Bronchial epithelial cell (primary cell): ENCODE data around the gene RUNX1. TPM values are rescaled to one million over a fixed set of nuclear protein-coding genes. Genes with fewer than 3 reads are reported as not detected.

Source experiments
- DNase-seq: peaks from one replicate; pipeline ENCODE4 v3.0.0-alpha.2; 2010; ENCODE audit warnings: low read depth
- FAIRE-seq: peaks from 2 replicates; lab custom pipeline; 2011; peaks lifted over from hg19 to GRCh38; lab: Jason Lieb, UNC
- H3K27me3 ChIP-seq: 2 replicates; pipeline ENCODE4 v1.5.1; 2011; ENCODE audit warnings: low read length; ENCODE audit not compliant: control insufficient read depth, insufficient read depth
- H3K36me3 ChIP-seq: 2 replicates; pipeline ENCODE4 v1.5.1; 2011; ENCODE audit warnings: low read length; ENCODE audit not compliant: control insufficient read depth, insufficient read depth
- H3K4me3 ChIP-seq: 2 replicates; pipeline ENCODE4 v1.5.1; 2011; ENCODE audit warnings: mild to moderate bottlenecking, low read depth, low read length, control low read depth
- CTCF ChIP-seq: IDR thresholded peaks from 2 replicates; pipeline ENCODE4 v1.5.1; 2011; ENCODE audit warnings: mild to moderate bottlenecking, moderate library complexity, low read length, control low read depth, inconsistent platforms; ENCODE audit not compliant: insufficient read depth, severe bottlenecking
- total RNA-seq: library from RNA; depleted of rRNA; stranded (reverse); fragments of >200 nt; gene quantifications from 2 replicates; pipeline ENCODE4 v1.2.1, GENCODE V29; 2014

RUNX1 gene
- total RNA-seq: 10.4 and 11.8 TPM in 2 replicates

GRCh38 chr21:35048706-35049617, at the start of gene RUNX1:
RUNX1 (minus strand) TSS chr21:35049302.
- DNase-seq: peak; percentile 79
- Histone ChIP-seq H3K27me3 (no peaks in the 10 kb centered on the region), H3K36me3 (no peaks in the 10 kb centered on the region), H3K4me3 (no peak within 1 kb of the TSS)
- no peak for TF ChIP-seq CTCF
- FAIRE-seq: no peak

- TF ChIP-seq CTCF: no peak
- DNase-seq (no peak), FAIRE-seq (no peak)
- no peaks in the 10 kb centered on the region for H3K36me3 ChIP-seq
- H3K4me3 ChIP-seq: no peak overlapping the region
- no peaks in the 10 kb centered on the region for H3K27me3 ChIP-seq
Measured at GRCh38 chr21:35097525-35097924, 48.4 kb upstream of the RUNX1 start.

DNA sequence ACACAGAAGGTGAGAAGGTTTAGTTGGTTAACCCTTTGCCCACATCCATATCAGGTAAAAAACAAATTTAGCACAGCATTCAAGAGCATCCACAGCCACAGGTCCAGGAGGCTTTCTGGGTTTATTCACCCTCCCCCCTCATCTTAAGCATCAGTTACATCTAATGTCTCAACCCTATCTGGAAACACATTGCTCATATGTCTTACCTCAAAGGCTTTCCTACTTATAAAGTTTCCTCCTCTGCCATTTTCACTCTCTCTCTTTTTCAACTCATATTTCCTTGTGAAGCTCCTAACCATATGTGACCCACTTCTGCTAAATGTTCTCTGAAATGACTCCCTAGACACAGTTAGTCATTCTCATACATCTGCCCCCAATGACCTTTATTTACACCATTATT, 47.9 kb upstream of the RUNX1 start:
- FAIRE-seq (no peak), DNase-seq (no peak)
- no peak for TF ChIP-seq CTCF

DNA sequence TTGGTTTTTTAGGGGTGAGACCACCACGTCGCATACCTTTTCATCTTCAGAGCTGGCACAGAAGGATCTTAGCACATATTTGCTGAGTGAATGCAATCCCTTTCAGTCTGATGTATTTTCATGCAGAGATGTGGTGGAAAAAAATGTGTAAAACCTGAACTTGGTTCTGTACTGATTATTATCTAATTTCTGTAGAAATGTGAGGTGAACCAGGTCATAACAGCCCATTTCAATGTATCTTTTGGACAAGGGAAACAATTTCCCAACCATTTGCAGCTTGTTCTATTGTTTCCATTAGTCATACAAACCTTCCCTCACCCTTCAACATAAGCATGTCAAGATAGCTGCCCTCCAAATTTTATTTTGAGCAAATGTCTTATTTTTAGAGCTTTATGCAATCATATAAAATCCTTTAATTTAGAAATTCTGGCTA, 46.8 kb upstream of the RUNX1 start:
- FAIRE-seq (no peak), DNase-seq (no peak)
- no peak for TF ChIP-seq CTCF
- Histone ChIP-seq H3K36me3 (no peaks in the 10 kb centered on the region), H3K4me3 (no peak overlapping the region), H3K27me3 (no peaks in the 10 kb centered on the region)

More for the DNA sequence above, 47.9 kb upstream of the RUNX1 start:
- Histone ChIP-seq H3K36me3 (no peaks in the 10 kb centered on the region), H3K4me3 (no peak overlapping the region), H3K27me3 (no peaks in the 10 kb centered on the region)

DNA sequence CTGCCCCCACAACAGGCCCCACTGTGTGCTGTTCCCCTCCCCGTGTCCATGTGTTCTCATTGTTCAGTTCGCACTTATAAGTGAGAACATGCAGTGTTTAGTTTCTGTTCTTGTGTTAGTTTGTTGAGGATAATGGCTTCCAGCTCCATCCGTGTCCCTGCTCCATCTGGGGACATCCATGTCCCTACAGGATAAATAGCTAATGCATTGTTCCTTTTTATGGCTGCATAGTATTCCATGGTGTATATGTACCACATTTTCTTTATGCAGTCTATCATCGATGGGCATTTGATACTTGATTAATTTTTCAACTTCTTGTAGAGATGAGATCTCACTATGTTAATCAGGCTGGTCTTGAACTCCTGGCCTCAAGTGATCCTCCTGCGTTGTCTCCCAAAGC, 44.4 kb upstream of the RUNX1 start:
- no peak for FAIRE-seq
- no peak overlapping the region for H3K4me3 ChIP-seq
- DNase-seq: no peak
- no peak for TF ChIP-seq CTCF
- H3K27me3 ChIP-seq: no peaks in the 10 kb centered on the region
- no peaks in the 10 kb centered on the region for H3K36me3 ChIP-seq
